GM19463 (cell line): Measurements from ENCODE around the gene HHEX.
"Not testable (repeated sequence)": the region's sequence is repeated elsewhere in the genome, so short reads cannot be mapped to it uniquely, and the experiment has no call there.

Experiments
- ATAC-seq: cut with Tn5 transposase; IDR thresholded peaks from one replicate; pipeline ENCODE4 v1.9.1; 2021; ENCODE audit warnings: mild to moderate bottlenecking, moderate library complexity; ENCODE audit not compliant: unreplicated experiment

The HHEX gene

DNA sequence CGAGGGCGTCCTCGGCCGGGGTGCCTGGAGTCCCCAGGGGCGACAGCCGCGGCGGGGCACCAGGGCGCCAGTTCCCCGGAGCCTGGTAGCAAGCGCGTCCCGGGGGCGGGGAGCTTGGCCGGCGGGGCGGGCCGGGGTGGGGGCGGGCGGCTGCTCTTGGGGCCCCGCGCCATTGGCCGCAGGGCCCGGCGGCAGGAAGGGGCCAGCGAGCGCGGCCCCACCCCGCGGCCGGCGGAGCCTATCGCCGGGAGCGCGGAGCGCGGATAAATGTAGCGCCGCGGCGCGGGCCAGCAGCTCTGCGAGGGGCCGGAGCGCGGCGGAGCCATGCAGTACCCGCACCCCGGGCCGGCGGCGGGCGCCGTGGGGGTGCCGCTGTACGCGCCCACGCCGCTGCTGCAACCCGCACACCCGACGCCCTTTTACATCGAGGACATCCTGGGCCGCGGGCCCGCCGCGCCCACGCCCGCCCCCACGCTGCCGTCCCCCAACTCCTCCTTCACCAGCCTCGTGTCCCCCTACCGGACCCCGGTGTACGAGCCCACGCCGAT, at the start of gene HHEX:
Gene HHEX, plus strand, starts transcription at position 293 of the 548 bp plus-strand sequence. Its CDS starts 32 bp downstream, at position 325.
- ATAC-seq = peak; percentile 57

DNA sequence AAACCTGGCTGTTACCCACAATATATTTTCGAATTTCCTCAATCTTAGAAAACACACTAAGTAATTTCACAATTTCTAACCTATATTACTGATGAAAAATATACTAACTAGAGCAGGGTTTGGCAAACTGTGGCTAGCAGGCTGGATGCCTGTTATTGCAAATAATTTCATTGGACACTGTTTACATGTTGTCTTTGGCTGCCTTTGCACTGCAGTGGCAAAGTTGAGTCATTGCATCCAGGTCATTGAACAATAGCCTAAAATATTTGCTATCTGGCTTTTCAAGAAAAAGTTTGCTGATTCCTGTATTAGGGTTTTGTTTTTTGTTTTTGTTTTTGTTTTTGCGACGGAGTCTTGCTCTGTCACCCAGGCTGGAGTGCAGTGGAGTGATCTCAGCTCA, 49.6 kb upstream of the HHEX start:
- ATAC-seq = no peak

GRCh38 chr10:92641492-92641891, 48.3 kb upstream of the HHEX start:
- ATAC-seq = no peak

- ATAC-seq = no peak
Observed at GRCh38 chr10:92644921-92645320, 44.8 kb upstream of the HHEX start.

DNA sequence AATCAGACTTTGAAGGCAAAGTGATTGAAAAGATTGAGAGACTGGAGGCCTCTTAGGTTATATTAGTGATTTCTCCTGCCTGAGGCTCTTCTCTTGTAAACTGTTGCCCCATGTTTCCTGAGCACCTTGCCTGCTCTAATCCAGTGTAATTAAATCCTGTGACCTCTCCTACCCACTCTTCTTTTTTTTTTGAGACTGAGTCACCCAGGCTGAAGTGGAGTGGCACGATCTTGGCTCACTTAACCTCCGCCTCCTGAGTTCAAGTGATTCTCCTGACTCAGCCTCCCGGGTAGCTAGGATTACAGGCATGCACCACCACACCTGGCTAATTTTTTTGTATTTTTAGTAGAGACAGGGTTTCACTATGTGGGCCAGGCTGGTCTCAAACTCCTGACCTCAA, 38.9 kb upstream of the HHEX start:
- not testable (repeated sequence) for ATAC-seq

GRCh38 chr10:92655426-92655825, 34.3 kb upstream of the HHEX start:
- no peak for ATAC-seq

DNA sequence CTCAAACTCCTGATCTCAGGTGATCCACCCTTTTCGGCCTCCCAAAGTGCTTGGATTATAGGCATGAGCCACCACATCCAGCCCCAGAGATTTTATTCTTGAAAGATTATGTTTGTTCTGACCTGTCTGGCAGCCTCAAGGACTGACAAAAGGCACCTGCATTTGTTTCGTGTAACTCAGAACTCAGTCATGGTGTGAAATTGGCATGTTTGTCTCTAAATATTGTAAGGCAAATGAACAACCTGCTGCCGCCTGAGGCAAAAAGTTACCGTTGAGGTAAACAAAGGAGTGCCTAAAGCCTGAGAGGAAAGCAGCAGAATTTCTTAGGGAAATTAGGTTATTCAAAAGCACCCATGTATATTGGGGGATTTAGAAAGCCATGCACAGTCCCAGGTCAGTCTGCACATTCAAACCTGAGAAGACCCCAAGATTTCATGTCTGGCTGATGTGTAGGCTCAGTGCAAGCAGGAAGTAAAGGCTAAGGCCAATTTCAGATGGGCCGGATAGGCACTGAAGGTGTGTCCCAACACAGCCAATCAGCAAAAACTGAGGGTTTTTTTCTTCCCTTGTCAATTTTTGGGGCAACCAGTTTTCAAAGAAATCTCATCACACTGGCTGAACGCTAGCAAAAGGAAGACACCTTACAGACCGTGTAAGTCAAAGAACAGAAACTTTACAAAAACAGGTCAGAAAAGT, 33.3 kb upstream of the HHEX start:
- ATAC-seq = no peak

DNA sequence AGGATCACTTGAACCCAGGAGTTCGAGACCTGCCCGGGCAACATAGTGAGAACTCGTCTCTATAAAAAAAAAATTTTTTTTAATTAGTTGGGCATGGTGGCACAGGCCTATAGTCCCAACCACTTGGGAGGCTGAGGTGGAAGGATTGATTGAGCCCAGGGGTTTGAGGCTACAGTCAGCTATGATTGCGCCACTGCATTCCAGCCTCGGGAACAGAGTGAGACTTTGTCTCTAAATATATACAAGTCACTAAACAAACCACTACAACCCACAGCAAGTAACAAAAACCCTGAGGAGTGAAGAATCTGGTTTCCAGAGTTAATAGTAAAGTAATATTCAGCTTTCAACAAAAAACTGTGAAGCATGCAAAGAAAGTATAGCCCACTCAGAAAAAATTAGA, 32.7 kb upstream of the HHEX start:
- ATAC-seq = no peak

DNA sequence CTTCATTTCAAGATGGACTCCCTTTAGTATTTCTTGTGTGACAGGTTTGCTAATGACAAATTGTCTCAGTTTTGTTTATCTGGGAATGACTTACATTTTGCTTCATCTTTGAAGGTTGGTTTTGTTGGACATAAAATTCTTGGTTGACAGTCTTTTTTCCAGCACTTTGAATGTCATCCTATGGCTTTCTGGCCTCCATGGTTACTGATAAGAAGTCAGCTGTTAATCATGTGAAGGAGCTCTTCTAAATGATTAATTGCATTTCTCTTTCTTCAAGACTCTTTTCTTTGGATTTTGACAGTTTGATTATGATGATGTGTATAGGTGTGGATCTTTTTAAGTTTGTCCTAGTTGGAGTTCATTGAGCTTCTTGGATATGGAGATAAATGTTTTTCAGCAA, 26.9 kb upstream of the HHEX start:
- no peak for ATAC-seq

DNA sequence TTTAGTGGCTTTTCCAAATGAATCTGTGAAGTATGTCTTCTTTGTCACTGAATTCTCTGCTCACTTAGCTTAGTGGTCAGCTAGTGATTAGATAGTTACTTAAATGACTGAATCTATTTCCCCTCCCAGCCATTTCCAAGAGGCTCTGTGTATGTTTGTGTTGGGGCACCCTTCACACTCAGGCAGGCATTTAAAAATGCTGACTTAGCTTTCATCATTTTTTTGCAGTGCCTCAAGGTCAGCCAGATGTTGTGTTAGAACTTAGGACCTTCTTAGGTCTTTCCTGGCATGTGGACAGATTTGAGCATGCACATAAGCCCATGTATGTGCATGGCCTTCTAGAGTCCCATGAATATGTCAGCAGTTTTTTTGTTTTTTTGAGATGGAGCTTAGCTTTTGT, 25.4 kb upstream of the HHEX start:
- no peak for ATAC-seq

GRCh38 chr10:92667078-92667477, 22.7 kb upstream of the HHEX start:
- ATAC-seq = no peak

- ATAC-seq = no peak
Observed at GRCh38 chr10:92677708-92678107, 12.0 kb upstream of the HHEX start.

- no peak for ATAC-seq
Observed at GRCh38 chr10:92678206-92678605, 11.5 kb upstream of the HHEX start.

DNA sequence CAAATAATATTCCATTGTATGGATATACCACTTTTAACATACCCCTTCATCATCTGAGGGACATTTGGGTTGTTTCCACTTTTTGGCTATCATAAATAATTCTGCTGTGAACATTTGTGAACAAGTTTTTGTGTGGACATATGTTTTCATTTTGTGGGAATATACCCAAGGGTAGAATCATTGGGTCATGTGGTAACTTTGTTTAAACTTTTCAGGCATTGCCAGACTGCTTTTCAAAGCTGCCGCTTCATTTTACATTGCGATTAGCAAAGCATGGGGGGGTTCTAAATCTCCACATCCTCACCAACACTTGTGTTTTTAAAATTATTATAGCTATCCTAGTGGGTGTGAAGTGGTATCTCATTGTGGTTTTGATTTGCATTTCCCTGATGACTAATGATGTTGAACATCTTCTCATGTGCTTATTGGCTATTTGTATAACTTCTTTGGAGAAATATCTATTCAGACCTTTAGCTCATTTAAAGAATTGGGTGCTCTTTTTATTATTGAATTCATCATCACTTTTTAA, 8.4 kb upstream of the HHEX start:
- no peak for ATAC-seq

GRCh38 chr10:92688573-92688926, 1.2 kb upstream of the HHEX start:
- no peak for ATAC-seq

DNA sequence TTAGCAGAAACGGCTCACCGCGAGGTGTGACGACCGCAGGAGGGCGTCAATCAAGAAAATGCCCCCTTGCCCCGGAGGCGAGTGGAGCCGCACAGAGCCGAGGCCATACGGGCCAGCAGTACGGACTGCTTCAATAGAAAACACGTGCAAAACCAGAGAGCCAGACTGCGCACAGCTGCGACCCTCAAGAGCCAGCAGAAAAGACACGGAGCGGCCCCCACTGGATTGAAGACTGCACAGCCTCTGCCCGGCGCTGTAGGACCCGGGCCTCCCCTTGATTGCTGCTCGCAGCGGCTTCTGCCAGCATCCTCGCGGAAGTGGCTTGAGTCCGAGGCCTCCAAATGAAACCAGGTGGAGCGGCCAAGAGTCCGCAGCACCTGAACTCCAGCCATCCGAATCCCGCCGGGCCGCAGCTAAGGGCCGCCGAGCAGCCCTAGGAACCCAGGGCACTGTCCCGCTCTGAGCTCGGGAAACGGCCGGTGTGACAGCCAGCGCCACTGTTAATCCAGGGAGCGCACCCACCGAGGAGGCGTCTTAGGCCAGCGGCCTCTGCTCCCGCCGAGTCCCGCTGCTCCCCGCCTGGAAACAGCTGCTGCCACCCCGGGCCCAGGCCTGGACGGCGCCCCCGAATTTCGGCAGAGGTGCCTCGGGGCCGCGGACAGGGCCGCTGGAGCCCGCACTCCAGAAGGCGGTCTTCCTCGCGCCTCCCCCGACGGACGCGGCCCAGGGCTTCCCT, 660 bp upstream of the HHEX start:
- no peak for ATAC-seq

- ATAC-seq = no peak
Observed at GRCh38 chr10:92690211-92690914, 608 bp downstream of the HHEX start.

DNA sequence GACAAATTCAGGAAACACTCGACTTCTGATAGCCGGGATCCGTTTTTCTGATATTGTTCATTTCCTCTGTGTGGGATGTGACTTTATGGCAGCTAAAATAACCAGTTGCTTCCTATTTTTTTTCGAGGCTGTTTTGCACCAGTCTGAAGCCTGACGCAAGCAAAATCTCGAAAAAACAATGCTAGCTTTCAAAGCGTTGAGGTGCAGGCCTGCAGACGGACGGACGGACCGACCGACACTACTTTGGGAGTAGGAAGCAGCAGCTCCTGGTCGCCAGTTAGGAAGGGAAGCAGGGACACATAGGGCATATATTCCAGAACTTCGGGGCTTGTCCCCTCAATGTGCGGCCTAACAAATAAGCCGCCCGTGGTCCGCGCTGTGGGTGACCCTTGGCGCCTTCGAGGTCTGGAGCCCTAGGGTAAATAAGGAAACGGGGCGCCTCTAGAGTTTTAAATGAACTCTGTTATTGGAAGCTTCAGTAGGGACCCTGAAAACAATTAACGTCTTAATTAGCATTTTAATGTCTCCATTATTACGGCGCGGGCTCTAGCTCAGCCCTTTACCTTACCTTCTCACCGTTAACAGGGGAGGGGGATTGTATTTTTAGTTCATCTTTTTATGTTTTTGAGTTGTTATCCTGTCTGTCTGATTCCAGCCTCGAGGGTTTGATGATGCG, 1.3 kb downstream of the HHEX start:
- no peak for ATAC-seq

DNA sequence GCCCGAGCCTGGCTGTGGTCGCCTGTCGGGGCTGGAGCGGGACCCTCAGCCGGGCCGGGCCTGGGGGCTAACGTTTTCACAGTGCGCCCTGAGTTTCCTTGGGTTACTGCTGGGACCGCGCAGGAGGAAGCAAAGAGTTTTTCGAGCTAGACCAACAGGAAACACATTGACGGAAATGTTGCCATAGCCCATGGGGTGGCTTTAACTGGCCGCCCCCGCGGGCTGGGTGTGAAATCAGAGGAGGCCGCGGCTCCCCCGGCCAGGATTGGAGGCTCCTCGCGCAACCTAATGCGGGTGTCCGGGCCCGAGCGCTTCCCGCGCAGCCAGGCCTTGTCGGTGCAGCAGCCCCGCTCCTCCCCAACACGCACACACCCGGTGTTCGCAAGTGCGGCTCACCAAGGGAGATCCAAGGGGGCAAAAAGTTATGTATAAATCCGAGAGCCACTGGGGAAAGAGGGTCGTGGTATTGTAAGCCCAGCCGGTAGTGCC, 1.9 kb downstream of the HHEX start:
- no peak for ATAC-seq

DNA sequence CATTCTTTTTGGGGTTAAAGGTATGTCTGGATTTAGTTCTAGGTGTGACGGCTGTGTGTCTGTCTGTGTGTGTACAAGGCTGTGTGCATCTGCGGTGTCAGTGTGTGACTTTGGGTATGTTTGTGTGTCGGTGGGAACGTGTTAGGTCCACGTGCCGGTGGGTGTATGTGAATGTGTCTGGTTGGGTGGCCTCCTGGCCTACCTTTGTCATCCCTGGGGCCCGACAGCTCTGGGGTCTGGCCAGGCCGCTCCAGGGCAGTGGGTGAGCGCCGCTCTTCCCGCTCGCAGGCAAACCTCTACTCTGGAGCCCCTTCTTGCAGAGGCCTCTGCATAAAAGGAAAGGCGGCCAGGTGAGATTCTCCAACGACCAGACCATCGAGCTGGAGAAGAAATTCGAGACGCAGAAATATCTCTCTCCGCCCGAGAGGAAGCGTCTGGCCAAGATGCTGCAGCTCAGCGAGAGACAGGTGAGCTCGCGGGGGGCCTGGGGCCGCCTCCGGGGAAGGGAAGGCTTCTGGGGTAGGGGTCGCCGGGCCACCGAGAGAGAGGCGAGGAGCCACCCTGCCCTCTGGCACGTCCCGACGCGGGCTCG, 2.4 kb downstream of the HHEX start:
- ATAC-seq = no peak
